A673 (cell line): ENCODE measurements around the gene DIS3L. TPM values are rescaled to one million over a fixed set of nuclear protein-coding genes. Genes with fewer than 3 reads are reported as not detected.

Experiments used
- BruUV-seq: library from RNA; stranded (reverse); fragments of 400-500 nt; replicated peaks from 2 replicates; lab custom pipeline; 2021; lab: Mats Ljungman, UMichigan
- CTCF ChIA-PET: fragments of 300-600 bp; sonication (Branson Sonifier 250); formaldehyde crosslinking; loops from one replicate; lab custom pipeline; 2022; ENCODE audit warnings: antibody characterized with exemption; lab: Charles Lee
- POLR2A ChIA-PET: fragments of 300-600 bp; sonication (Branson Sonifier 250); formaldehyde crosslinking; loops from one replicate; lab custom pipeline; 2022; ENCODE audit warnings: antibody characterized with exemption; ENCODE audit not compliant: low non-redundant PET; lab: Charles Lee
- DNase-seq: peaks from one replicate; pipeline ENCODE4 v3.0.0-alpha.2; 2015; ENCODE audit warnings: low spot score
- H3K27ac ChIP-seq: fragments of 200-600 bp; sonication (generic); 2 replicates; pipeline ENCODE4 v1.5.1; 2016; ENCODE audit warnings: mixed run types, low read depth, mild to moderate bottlenecking, mixed read lengths, antibody characterized with exemption, low read length; ENCODE audit not compliant: poor library complexity, severe bottlenecking
- H3K27me3 ChIP-seq: fragments of 200-600 bp; sonication (generic); replicated peaks from 2 replicates; pipeline ENCODE4 v1.6.1; 2017; ENCODE audit warnings: mixed run types, low read depth, mild to moderate bottlenecking, mixed read lengths, antibody characterized with exemption, low read length; ENCODE audit not compliant: insufficient read depth, poor library complexity
- H3K36me3 ChIP-seq: fragments of 200-600 bp; sonication (generic); 2 replicates; pipeline ENCODE4 v1.6.1; 2016; ENCODE audit warnings: mixed run types, mild to moderate bottlenecking, mixed read lengths, antibody characterized with exemption, low read length; ENCODE audit not compliant: insufficient read depth, poor library complexity, severe bottlenecking
- H3K4me1 ChIP-seq: fragments of 200-600 bp; sonication (generic); 2 replicates; pipeline ENCODE4 v1.6.1; 2017; ENCODE audit warnings: mixed run types, mild to moderate bottlenecking, mixed read lengths, antibody characterized with exemption, low read length; ENCODE audit not compliant: insufficient read depth, poor library complexity, severe bottlenecking
- H3K4me3 ChIP-seq: fragments of 200-600 bp; sonication (generic); 2 replicates; pipeline ENCODE4 v1.5.1; 2016; ENCODE audit warnings: low read depth, mixed run types, mild to moderate bottlenecking, mixed read lengths, low read length; ENCODE audit not compliant: poor library complexity, severe bottlenecking
- H3K9me3 ChIP-seq: fragments of 200-600 bp; sonication (generic); 2 replicates; pipeline ENCODE4 v1.6.1; 2016; ENCODE audit warnings: mixed run types, low read depth, mild to moderate bottlenecking, mixed read lengths, antibody characterized with exemption, low read length; ENCODE audit not compliant: poor library complexity, severe bottlenecking
- EZH2 ChIP-seq: fragments of 200-600 bp; sonication (generic); IDR thresholded peaks from 2 replicates; pipeline ENCODE4 v1.6.1; 2017; ENCODE audit warnings: borderline replicate concordance, low read depth, mild to moderate bottlenecking, mixed read lengths, antibody characterized with exemption, low read length; ENCODE audit not compliant: poor library complexity, severe bottlenecking
- intact Hi-C: fragments of 100-400 bp; cut with micrococcal nuclease; formaldehyde crosslinking; loops from one replicate; pipeline ENCODE4 v1.10.0; 2022; ENCODE audit not compliant: unreplicated experiment
- total RNA-seq: library from RNA; stranded (reverse); gene quantifications from 2 replicates; pipeline ENCODE4 v1.2.3, GENCODE V29; 2021
- TF ChIP-seq, protein P1 (sequence below): fragments of 300-800, 200-600 bp; sonication (generic); conservative IDR thresholded peaks from 2 replicates; pipeline ENCODE4 v1.5.1; 2017; ENCODE audit warnings: low read depth, mild to moderate bottlenecking, antibody characterized with exemption, low read length, moderate library complexity, mixed read lengths

DIS3L gene
- total RNA-seq, 1 experiment from 2014 or later, result 10.7 TPM

DNA sequence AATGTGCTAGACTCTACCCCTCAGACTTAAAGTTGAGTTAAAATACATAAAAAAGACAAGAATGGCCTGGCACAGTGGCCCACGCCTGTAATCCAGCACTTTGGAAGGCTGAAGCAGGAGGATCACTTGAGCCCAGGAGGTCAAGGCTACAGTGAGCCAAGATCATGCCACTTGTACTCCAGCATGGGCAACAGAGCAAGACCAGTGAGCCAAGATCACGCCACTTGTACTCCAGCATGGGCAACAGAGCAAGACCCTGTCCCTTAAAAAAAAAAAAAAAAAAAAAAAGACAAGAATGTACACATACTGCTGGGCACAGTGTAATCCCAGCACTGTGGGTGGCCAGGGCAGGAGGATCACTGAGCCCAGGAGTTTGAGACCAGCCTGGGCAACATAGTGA is 17.4 kb downstream of the DIS3L start:
- BruUV-seq, result no TSS peak
- intact Hi-C loops, result no loop called here
- Histone ChIP-seq H3K4me3 (no peak overlapping the region), H3K4me1 (no peaks in the 10 kb centered on the region), H3K36me3 (no peaks in the 10 kb centered on the region), H3K9me3 (no peaks in the 10 kb centered on the region), H3K27me3 (no peaks in the 10 kb centered on the region), H3K27ac (no peak overlapping the region)
- TF ChIP-seq, protein P1, sequence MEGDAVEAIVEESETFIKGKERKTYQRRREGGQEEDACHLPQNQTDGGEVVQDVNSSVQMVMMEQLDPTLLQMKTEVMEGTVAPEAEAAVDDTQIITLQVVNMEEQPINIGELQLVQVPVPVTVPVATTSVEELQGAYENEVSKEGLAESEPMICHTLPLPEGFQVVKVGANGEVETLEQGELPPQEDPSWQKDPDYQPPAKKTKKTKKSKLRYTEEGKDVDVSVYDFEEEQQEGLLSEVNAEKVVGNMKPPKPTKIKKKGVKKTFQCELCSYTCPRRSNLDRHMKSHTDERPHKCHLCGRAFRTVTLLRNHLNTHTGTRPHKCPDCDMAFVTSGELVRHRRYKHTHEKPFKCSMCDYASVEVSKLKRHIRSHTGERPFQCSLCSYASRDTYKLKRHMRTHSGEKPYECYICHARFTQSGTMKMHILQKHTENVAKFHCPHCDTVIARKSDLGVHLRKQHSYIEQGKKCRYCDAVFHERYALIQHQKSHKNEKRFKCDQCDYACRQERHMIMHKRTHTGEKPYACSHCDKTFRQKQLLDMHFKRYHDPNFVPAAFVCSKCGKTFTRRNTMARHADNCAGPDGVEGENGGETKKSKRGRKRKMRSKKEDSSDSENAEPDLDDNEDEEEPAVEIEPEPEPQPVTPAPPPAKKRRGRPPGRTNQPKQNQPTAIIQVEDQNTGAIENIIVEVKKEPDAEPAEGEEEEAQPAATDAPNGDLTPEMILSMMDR, result no peak
- TF ChIP-seq EZH2, result no peak
- POLR2A ChIA-PET, result no interaction called here
- CTCF ChIA-PET, result no interaction called here
- no peak for DNase-seq

DNA sequence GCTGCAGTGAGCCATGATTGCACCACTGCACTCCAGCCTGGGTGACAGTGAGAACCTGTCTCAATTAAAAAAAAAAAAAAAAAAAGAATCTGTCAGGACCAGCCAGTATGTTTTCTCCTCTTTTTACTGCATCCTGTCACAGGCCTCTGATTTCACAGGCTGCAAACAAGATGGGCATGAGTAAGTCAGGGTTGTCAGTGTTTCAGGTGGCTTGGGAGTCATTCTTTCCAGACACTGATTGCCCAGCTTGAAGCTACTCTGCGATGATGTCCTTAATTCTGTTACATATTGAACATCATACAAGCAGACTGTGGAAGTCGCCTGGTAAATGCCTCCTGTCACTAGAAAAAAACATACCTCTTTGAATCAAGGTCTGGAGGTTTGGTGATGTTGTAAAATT is 18.8 kb downstream of the DIS3L start:
- BruUV-seq, result no TSS peak
- intact Hi-C loops, result no loop called here
- H3K27ac ChIP-seq, result no peak overlapping the region
- H3K36me3 ChIP-seq, result no peaks in the 10 kb centered on the region
- no peaks in the 10 kb centered on the region for H3K4me1 ChIP-seq
- H3K4me3 ChIP-seq, result no peak overlapping the region
- no peaks in the 10 kb centered on the region for H3K27me3 ChIP-seq
- CTCF ChIA-PET, result no interaction called here
- H3K9me3 ChIP-seq, result no peaks in the 10 kb centered on the region
- DNase-seq, result no peak
- TF ChIP-seq, protein P1, result no peak
- TF ChIP-seq EZH2, result no peak
- POLR2A ChIA-PET, result no interaction called here

DNA sequence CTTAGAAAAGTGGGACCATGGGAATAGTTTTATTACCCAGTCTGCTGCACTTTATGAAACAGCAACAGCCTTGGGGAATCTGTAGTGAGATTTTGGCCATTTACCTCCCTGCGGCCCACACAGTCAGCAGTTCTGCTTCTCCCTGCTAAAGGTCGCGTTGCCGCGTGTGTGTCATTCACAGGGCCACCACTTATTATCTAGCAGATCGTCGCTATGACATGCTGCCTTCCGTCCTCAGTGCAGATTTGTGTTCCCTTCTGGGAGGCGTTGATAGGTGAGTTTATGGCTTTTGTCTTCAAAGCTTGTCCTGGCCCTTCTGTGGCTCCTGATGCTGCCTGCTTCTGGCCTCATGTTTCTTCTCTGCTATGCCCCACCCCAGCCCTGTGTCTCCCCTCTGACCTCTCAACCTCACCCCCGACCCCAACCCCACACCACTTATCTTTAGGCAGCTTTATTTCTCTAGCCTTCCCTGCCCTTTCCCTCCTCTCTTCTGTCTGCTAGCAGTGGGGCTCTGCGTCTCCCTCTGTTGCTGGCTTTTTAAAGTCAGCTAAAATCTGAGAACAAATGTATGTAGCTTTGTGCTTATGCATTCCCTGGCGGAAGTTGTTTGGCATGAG is 30.1 kb downstream of the DIS3L start:
- H3K27me3 ChIP-seq, result no peaks in the 10 kb centered on the region
- CTCF ChIA-PET, result no interaction called here
- no peak overlapping the region for H3K4me3 ChIP-seq
- BruUV-seq, result no TSS peak
- H3K36me3 ChIP-seq, result peaks cover 5% of the 10 kb centered on the region
- H3K4me1 ChIP-seq, result no peaks in the 10 kb centered on the region
- H3K27ac ChIP-seq, result no peak overlapping the region
- TF ChIP-seq, protein P1, result no peak
- no peak for TF ChIP-seq EZH2
- H3K9me3 ChIP-seq, result no peaks in the 10 kb centered on the region
- no peak for DNase-seq
- intact Hi-C loops, result no loop called here
- POLR2A ChIA-PET, result no interaction called here
